Dermis microvascular lymphatic vessel endothelial cell (primary cell): ENCODE data around the gene IZUMO1. TPM values are rescaled to one million over a fixed set of nuclear protein-coding genes. Genes with fewer than 3 reads are reported as not detected.
"Not testable (repeated sequence)": the region's sequence is repeated elsewhere in the genome, so short reads cannot be mapped to it uniquely, and the experiment has no call there.

Source experiments
- DNase-seq, 2 donors: peaks; one replicate each; pipeline versions ENCODE4 v3.0.0 to v3.0.0-alpha.2; 2010; ENCODE audit warnings: low read depth in 2 of 2
- total RNA-seq: library from RNA; depleted of rRNA; stranded (reverse); fragments of >200 nt; gene quantifications from 2 replicates; pipeline ENCODE4 v1.2.1, GENCODE V29; 2014

IZUMO1 gene
- 0.25 and 0.26 TPM in 2 replicates for total RNA-seq

GRCh38 chr19:48746738-48747575 is at the start of gene IZUMO1:
IZUMO1 (minus strand) TSS chr19:48746909; CDS start chr19:48745859, 1,050 bp downstream.
- peak; percentile 84 to 93 for DNase-seq

- no peak for DNase-seq
Measured at GRCh38 chr19:48795685-48796070, 49.0 kb upstream of the IZUMO1 start.

GRCh38 chr19:48795055-48795684 is 48.5 kb upstream of the IZUMO1 start:
- DNase-seq, result peak; percentile 83 to 94

- no peak for DNase-seq
Measured at GRCh38 chr19:48794291-48794690, 47.6 kb upstream of the IZUMO1 start.

- DNase-seq, result no peak
Measured at GRCh38 chr19:48793271-48793670, 46.6 kb upstream of the IZUMO1 start.

GRCh38 chr19:48787331-48787730 is 40.6 kb upstream of the IZUMO1 start:
- DNase-seq, result not testable (repeated sequence)

- not testable (repeated sequence) for DNase-seq
Measured at GRCh38 chr19:48786422-48786821, 39.7 kb upstream of the IZUMO1 start.

GRCh38 chr19:48784527-48784926 is 37.8 kb upstream of the IZUMO1 start:
- DNase-seq, result no peak

GRCh38 chr19:48780631-48781391 is 34.1 kb upstream of the IZUMO1 start:
- peak in 1 of 2 donors; percentile 48 for DNase-seq

- no peak for DNase-seq
Measured at GRCh38 chr19:48779636-48780035, 32.9 kb upstream of the IZUMO1 start.

GRCh38 chr19:48777720-48778119 is 31.0 kb upstream of the IZUMO1 start:
- DNase-seq, result no peak

- no peak for DNase-seq
Measured at GRCh38 chr19:48777139-48777538, 30.4 kb upstream of the IZUMO1 start.

GRCh38 chr19:48772503-48772953 is 25.8 kb upstream of the IZUMO1 start:
- peak; percentile 53 to 88 for DNase-seq

- DNase-seq, result no peak
Measured at GRCh38 chr19:48770734-48771472, 24.2 kb upstream of the IZUMO1 start.

GRCh38 chr19:48770266-48770665 is 23.6 kb upstream of the IZUMO1 start:
- no peak for DNase-seq

- DNase-seq, result no peak
Measured at GRCh38 chr19:48768994-48769713, 22.4 kb upstream of the IZUMO1 start.

GRCh38 chr19:48768171-48768753 is 21.6 kb upstream of the IZUMO1 start:
- DNase-seq, result not testable (repeated sequence)

GRCh38 chr19:48765816-48766215 is 19.1 kb upstream of the IZUMO1 start:
- DNase-seq, result not testable (repeated sequence)

- DNase-seq, result peak; percentile 45 to 50
Measured at GRCh38 chr19:48760504-48761205, 13.9 kb upstream of the IZUMO1 start.

- no peak for DNase-seq
Measured at GRCh38 chr19:48757741-48758144, 11.0 kb upstream of the IZUMO1 start.
